Neural cell (in vitro differentiated cells): ENCODE data around the gene BANP.

Experiments used
- EP300 ChIP-seq: fragments of 450-650 bp; conservative IDR thresholded peaks from 2 replicates; pipeline ENCODE4 v1.6.1; 2014; ENCODE audit warnings: antibody characterized with exemption, mild to moderate bottlenecking, moderate library complexity; ENCODE audit not compliant: poor library complexity, severe bottlenecking
- EZH2 ChIP-seq: fragments of 200-600, 300-800 bp; shearing (Covaris generic), sonication (generic); IDR thresholded peaks from 2 replicates; pipeline ENCODE4 v1.6.1; 2014; ENCODE audit warnings: antibody characterized with exemption, low read length, borderline replicate concordance, mild to moderate bottlenecking; ENCODE audit not compliant: insufficient read depth, poor library complexity, severe bottlenecking
- POLR2AphosphoS5 ChIP-seq: IDR thresholded peaks from 2 replicates; pipeline ENCODE4 v1.6.1; 2012
- REST ChIP-seq: IDR thresholded peaks from 2 replicates; pipeline ENCODE4 v1.6.1; 2012; ENCODE audit warnings: borderline replicate concordance
- TF ChIP-seq, protein P1 (sequence below): fragments of 450-650 bp; IDR thresholded peaks from 2 replicates; pipeline ENCODE4 v1.5.1; 2014; ENCODE audit warnings: antibody characterized with exemption, mild to moderate bottlenecking, moderate library complexity; ENCODE audit not compliant: poor library complexity, severe bottlenecking

GRCh38 chr16:88066680-88067529, 115.7 kb downstream of the BANP start:
- TF ChIP-seq POLR2AphosphoS5 (no peak), EZH2 (no peak), EP300 (no peak), REST (no peak)
- TF ChIP-seq, protein P1, sequence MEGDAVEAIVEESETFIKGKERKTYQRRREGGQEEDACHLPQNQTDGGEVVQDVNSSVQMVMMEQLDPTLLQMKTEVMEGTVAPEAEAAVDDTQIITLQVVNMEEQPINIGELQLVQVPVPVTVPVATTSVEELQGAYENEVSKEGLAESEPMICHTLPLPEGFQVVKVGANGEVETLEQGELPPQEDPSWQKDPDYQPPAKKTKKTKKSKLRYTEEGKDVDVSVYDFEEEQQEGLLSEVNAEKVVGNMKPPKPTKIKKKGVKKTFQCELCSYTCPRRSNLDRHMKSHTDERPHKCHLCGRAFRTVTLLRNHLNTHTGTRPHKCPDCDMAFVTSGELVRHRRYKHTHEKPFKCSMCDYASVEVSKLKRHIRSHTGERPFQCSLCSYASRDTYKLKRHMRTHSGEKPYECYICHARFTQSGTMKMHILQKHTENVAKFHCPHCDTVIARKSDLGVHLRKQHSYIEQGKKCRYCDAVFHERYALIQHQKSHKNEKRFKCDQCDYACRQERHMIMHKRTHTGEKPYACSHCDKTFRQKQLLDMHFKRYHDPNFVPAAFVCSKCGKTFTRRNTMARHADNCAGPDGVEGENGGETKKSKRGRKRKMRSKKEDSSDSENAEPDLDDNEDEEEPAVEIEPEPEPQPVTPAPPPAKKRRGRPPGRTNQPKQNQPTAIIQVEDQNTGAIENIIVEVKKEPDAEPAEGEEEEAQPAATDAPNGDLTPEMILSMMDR: no peak
